Neural progenitor cell (in vitro differentiated cells): ENCODE results near the gene AGTRAP. TPM values are rescaled to one million over a fixed set of nuclear protein-coding genes. Genes with fewer than 3 reads are reported as not detected.

Experiments
- DNase-seq: peaks from one replicate; pipeline ENCODE4 v3.0.0-alpha.2; 2016; ENCODE audit warnings: low spot score
- H2AFZ ChIP-seq: fragments of 200-600 bp; sonication (generic); replicated peaks from 2 replicates; pipeline ENCODE4 v1.6.1; 2016; ENCODE audit warnings: antibody characterized with exemption
- H3F3A ChIP-seq: fragments of 200-600 bp; sonication (generic); 2 replicates; pipeline ENCODE4 v1.6.1; 2016; ENCODE audit warnings: antibody characterized with exemption, low read depth
- H3K27ac ChIP-seq: fragments of 200-600 bp; sonication (generic); 2 replicates; pipeline ENCODE4 v1.5.1; 2016; ENCODE audit warnings: mild to moderate bottlenecking
- H3K27me3 ChIP-seq: fragments of 200-600 bp; sonication (generic); 2 replicates; pipeline ENCODE4 v1.6.1; 2016; ENCODE audit warnings: mild to moderate bottlenecking, moderate library complexity
- H3K36me3 ChIP-seq: fragments of 200-600 bp; sonication (generic); 2 replicates; pipeline ENCODE4 v1.5.1; 2016
- H3K4me1 ChIP-seq: fragments of 200-600 bp; sonication (generic); 2 replicates; pipeline ENCODE4 v1.6.1; 2016; ENCODE audit warnings: mixed run types
- H3K4me2 ChIP-seq: fragments of 200-600 bp; sonication (generic); 2 replicates; pipeline ENCODE4 v1.6.1; 2016
- H3K4me3 ChIP-seq: fragments of 200-600 bp; sonication (generic); 2 replicates; pipeline ENCODE4 v1.5.1; 2016
- H3K79me2 ChIP-seq: fragments of 200-600 bp; sonication (generic); 2 replicates; pipeline ENCODE4 v1.6.1; 2016; ENCODE audit warnings: low read depth
- H3K9ac ChIP-seq: fragments of 200-600 bp; sonication (generic); 2 replicates; pipeline ENCODE4 v1.6.1; 2016
- H3K9me3 ChIP-seq: fragments of 200-600 bp; sonication (generic); 2 replicates; pipeline ENCODE4 v1.5.1; 2016; ENCODE audit warnings: low read depth
- H4K20me1 ChIP-seq: fragments of 200-600 bp; sonication (generic); 2 replicates; pipeline ENCODE4 v1.6.1; 2016; ENCODE audit warnings: low read depth
- H3K27ac Mint-ChIP-seq: 3 replicates; pipeline ENCODE4 v1.8.0; 2021; ENCODE audit warnings: mixed read lengths
- H3K27me3 Mint-ChIP-seq: 2 replicates; pipeline ENCODE4 v1.8.0; 2022; ENCODE audit warnings: low read depth, mild to moderate bottlenecking, inconsistent platforms, moderate library complexity, mixed read lengths; ENCODE audit not compliant: insufficient read depth
- H3K36me3 Mint-ChIP-seq: 3 replicates; pipeline ENCODE4 v1.8.0; 2021; ENCODE audit warnings: mixed read lengths
- H3K4me1 Mint-ChIP-seq: 3 replicates; pipeline ENCODE4 v1.8.0; 2021; ENCODE audit warnings: mixed read lengths
- H3K4me3 Mint-ChIP-seq: 3 replicates; pipeline ENCODE4 v1.8.0; 2021; ENCODE audit warnings: mild to moderate bottlenecking, moderate library complexity, mixed read lengths
- H3K9me3 Mint-ChIP-seq: 3 replicates; pipeline ENCODE4 v1.8.0; 2020; ENCODE audit warnings: mixed read lengths
- EZH2 ChIP-seq: fragments of 200-600 bp; sonication (generic); IDR thresholded peaks from 2 replicates; pipeline ENCODE4 v1.6.1; 2017; ENCODE audit warnings: antibody characterized with exemption, mild to moderate bottlenecking, moderate library complexity
- EZH2phosphoT487 ChIP-seq: fragments of 200-600 bp; sonication (generic); IDR thresholded peaks from 2 replicates; pipeline ENCODE4 v1.6.1; 2017; ENCODE audit warnings: antibody characterized with exemption
- total RNA-seq: library from RNA; depleted of rRNA; stranded (reverse); fragments of >200 nt; gene quantifications from 2 replicates; pipeline ENCODE4 v1.2.3, GENCODE V29; 2015; ENCODE audit warnings: low replicate concordance
- TF ChIP-seq, protein P1 (sequence below): fragments of 200-600 bp; sonication (generic); IDR thresholded peaks from 2 replicates; pipeline ENCODE4 v1.5.1; 2017; ENCODE audit warnings: antibody characterized with exemption, mild to moderate bottlenecking

AGTRAP gene
- total RNA-seq, 1 donor from 2014 or later = 12.4 TPM

DNA sequence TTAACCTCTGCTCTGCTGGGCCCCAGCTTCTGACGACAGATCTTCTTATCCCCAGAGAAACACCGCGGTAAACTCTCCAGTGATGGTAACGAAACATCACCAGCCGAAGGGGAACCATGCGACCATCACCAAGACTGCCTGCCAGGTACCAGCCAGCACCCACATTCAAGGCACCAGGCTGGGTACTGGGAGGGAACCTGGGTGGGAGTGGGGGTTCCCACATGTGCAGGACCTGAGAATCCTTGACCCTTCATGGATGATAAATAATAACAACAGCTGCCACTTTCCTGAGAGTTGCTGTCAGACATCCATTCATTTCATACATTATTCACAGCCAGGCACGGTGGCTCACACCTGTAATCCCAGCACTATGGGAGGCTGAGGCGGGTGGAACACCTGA lies 23.7 kb upstream of the AGTRAP start:
- Mint-ChIP-seq H3K4me3 (no peak overlapping the region), H3K27ac (no peak overlapping the region), H3K4me1 (peaks cover 18% of the 10 kb centered on the region), H3K27me3 (peaks cover 3% of the 10 kb centered on the region), H3K9me3 (no peaks in the 10 kb centered on the region), H3K36me3 (peaks cover 9% of the 10 kb centered on the region)
- H3K9ac ChIP-seq = no peak overlapping the region
- TF ChIP-seq, protein P1, sequence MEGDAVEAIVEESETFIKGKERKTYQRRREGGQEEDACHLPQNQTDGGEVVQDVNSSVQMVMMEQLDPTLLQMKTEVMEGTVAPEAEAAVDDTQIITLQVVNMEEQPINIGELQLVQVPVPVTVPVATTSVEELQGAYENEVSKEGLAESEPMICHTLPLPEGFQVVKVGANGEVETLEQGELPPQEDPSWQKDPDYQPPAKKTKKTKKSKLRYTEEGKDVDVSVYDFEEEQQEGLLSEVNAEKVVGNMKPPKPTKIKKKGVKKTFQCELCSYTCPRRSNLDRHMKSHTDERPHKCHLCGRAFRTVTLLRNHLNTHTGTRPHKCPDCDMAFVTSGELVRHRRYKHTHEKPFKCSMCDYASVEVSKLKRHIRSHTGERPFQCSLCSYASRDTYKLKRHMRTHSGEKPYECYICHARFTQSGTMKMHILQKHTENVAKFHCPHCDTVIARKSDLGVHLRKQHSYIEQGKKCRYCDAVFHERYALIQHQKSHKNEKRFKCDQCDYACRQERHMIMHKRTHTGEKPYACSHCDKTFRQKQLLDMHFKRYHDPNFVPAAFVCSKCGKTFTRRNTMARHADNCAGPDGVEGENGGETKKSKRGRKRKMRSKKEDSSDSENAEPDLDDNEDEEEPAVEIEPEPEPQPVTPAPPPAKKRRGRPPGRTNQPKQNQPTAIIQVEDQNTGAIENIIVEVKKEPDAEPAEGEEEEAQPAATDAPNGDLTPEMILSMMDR = no peak
- no peak for TF ChIP-seq EZH2
- TF ChIP-seq EZH2phosphoT487 = no peak
- H3K27ac ChIP-seq = no peak overlapping the region
- H3K9me3 ChIP-seq = no peaks in the 10 kb centered on the region
- H2AFZ ChIP-seq = no peak overlapping the region
- H4K20me1 ChIP-seq = peaks cover 10% of the 10 kb centered on the region
- H3K4me1 ChIP-seq = peaks cover 4% of the 10 kb centered on the region
- no peak for DNase-seq
- peaks cover under 1% of the 10 kb centered on the region for H3F3A ChIP-seq
- H3K27me3 ChIP-seq = no peaks in the 10 kb centered on the region
- H3K4me2 ChIP-seq = no peak overlapping the region
- no peak overlapping the region for H3K4me3 ChIP-seq
- no peaks in the 10 kb centered on the region for H3K36me3 ChIP-seq
- H3K79me2 ChIP-seq = no peaks in the 10 kb centered on the region

DNA sequence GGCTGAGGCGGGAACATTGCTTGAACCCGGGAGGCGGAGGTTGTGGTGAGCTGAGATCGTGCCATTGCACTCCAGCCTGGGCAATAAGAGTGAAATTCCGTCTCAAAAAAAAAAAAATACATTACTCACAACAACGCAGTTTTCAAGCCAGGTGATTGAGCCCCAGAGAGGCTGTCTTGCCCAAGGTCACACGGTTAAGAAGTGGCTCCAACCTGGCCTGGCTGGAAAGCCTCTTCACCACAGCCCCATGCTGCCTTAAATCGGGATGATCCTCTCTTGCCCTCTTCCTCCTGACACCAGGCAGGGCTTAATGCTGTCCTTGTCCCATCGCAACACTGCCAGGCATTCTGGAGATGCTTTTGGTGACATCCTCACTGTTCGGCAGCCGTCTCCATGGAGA lies 22.8 kb upstream of the AGTRAP start:
- H3K27ac ChIP-seq = no peak overlapping the region
- H3K4me3 ChIP-seq = no peak overlapping the region
- no peaks in the 10 kb centered on the region for H3K79me2 ChIP-seq
- H3F3A ChIP-seq = no peaks in the 10 kb centered on the region
- no peaks in the 10 kb centered on the region for H3K36me3 ChIP-seq
- H3K27ac Mint-ChIP-seq = no peak overlapping the region
- H3K9me3 ChIP-seq = no peaks in the 10 kb centered on the region
- H3K36me3 Mint-ChIP-seq = peaks cover 9% of the 10 kb centered on the region
- H2AFZ ChIP-seq = no peak overlapping the region
- no peaks in the 10 kb centered on the region for H3K27me3 ChIP-seq
- no peak overlapping the region for H3K4me3 Mint-ChIP-seq
- peaks cover 14% of the 10 kb centered on the region for H3K4me1 Mint-ChIP-seq
- H4K20me1 ChIP-seq = peaks cover 3% of the 10 kb centered on the region
- no peak for DNase-seq
- H3K4me2 ChIP-seq = no peak overlapping the region
- H3K9me3 Mint-ChIP-seq = no peaks in the 10 kb centered on the region
- no peaks in the 10 kb centered on the region for H3K4me1 ChIP-seq
- no peak overlapping the region for H3K9ac ChIP-seq
- TF ChIP-seq EZH2phosphoT487 = no peak
- H3K27me3 Mint-ChIP-seq = peaks cover 3% of the 10 kb centered on the region

DNA sequence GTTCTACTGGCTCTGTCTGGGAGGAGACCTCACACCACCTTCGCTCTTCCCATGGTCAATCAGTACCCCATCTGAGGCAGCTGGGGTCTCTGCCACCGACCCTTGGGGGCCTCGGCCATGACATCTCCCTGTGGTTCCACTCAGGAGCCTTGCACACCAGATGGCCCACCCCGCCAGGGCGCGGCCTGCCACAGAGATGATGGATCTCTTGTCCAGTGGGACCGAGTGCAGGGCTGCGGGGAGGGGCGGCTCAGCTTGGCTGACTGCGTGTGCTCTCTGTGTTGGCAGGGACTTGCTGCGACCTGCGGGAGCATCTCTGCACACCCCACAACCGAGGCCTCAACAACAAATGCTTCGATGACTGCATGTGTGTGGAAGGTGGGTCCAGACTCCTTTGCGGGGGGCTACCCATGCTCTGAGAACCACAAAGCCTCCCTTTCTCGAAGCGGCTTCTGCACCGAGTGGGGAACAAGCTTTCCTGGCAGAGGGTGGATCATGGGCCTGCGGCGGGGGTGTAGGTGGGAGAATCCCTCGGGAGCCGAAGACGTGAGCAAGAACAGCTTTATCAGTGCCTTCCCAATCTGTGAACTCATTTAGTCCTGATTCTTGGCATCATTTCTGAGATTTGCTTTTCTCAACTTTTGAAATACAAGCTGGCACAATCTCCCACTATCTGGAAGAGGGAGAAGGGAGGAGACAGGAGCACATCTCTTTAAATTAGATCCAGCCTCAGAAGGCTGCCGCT lies 20.9 kb upstream of the AGTRAP start:
- Mint-ChIP-seq H3K4me3 (no peak overlapping the region), H3K9me3 (no peaks in the 10 kb centered on the region), H3K4me1 (peaks cover 15% of the 10 kb centered on the region), H3K27me3 (no peaks in the 10 kb centered on the region), H3K27ac (no peak overlapping the region), H3K36me3 (peaks cover 5% of the 10 kb centered on the region)
- no peak overlapping the region for H3K27ac ChIP-seq
- no peak for DNase-seq
- no peaks in the 10 kb centered on the region for H3K9me3 ChIP-seq
- H3K4me3 ChIP-seq = no peak overlapping the region
- H3K79me2 ChIP-seq = no peaks in the 10 kb centered on the region
- no peak overlapping the region for H3K4me2 ChIP-seq
- TF ChIP-seq, protein P1 = no peak
- TF ChIP-seq EZH2phosphoT487 = no peak
- no peak for TF ChIP-seq EZH2
- H3K36me3 ChIP-seq = no peaks in the 10 kb centered on the region
- H3K9ac ChIP-seq = no peak overlapping the region
- H4K20me1 ChIP-seq = peaks cover 12% of the 10 kb centered on the region
- no peaks in the 10 kb centered on the region for H3K27me3 ChIP-seq
- no peak overlapping the region for H2AFZ ChIP-seq
- no peaks in the 10 kb centered on the region for H3K4me1 ChIP-seq
- H3F3A ChIP-seq = peaks cover 17% of the 10 kb centered on the region

DNA sequence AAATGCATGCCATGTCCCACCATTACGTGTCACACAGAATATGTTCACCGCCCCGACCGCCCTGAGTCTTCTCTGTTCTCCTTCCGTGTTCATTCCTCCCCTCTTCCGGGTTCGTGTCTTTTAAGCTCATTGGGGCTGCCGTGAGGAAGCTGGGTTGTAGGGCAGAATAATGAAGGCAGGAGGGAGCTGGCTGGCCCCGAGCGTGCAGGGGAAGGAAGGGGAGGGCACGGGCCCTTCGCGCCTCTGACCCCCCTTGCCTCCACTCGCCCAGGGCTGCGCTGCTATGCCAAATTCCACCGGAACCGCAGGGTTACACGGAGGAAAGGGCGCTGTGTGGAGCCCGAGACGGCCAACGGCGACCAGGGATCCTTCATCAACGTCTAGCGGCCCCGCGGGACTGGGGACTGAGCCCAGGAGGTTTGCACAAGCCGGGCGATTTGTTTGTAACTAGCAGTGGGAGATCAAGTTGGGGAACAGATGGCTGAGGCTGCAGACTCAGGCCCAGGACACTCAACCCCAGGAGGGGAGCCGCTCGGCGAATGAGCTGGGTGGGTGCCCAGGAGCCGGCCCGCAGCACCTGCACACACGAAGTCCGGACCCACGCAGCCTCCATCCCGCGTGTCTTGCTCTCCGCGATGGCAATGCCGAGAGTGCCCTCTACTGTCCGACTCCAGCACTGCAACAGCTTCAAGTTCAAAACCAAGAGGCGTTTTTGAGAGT lies 16.5 kb upstream of the AGTRAP start:
- Histone ChIP-seq H3K4me1 (no peaks in the 10 kb centered on the region), H3K4me2 (peak overlapping the region; percentile 39), H3K36me3 (no peaks in the 10 kb centered on the region), H3K27me3 (no peaks in the 10 kb centered on the region), H3K9me3 (no peaks in the 10 kb centered on the region), H4K20me1 (peaks cover 20% of the 10 kb centered on the region), H3F3A (peaks cover 18% of the 10 kb centered on the region), H3K27ac (no peak overlapping the region), H3K9ac (no peak overlapping the region), H2AFZ (no peak overlapping the region), H3K4me3 (no peak overlapping the region), H3K79me2 (no peaks in the 10 kb centered on the region)
- Mint-ChIP-seq H3K4me1 (peaks cover 15% of the 10 kb centered on the region), H3K36me3 (peaks cover 5% of the 10 kb centered on the region), H3K9me3 (no peaks in the 10 kb centered on the region), H3K27ac (no peak overlapping the region), H3K27me3 (no peaks in the 10 kb centered on the region), H3K4me3 (peak overlapping the region; percentile 60)
- peak; percentile 48 for DNase-seq
- TF ChIP-seq, protein P1 = peak; percentile 98
- no peak for TF ChIP-seq EZH2phosphoT487
- no peak for TF ChIP-seq EZH2
